SU-DHL-6 (cell line): ENCODE data around the gene CTLA4.

Experiments
- H2AFZ ChIP-seq: fragments of 200-600 bp; sonication (generic); 2 replicates; pipeline ENCODE4 v1.6.1; 2014; ENCODE audit warnings: low read depth, mild to moderate bottlenecking, moderate library complexity, mixed read lengths, antibody characterized with exemption, low read length; ENCODE audit not compliant: severe bottlenecking
- H3F3A ChIP-seq: fragments of 200-600 bp; shearing (Covaris generic); 2 replicates; pipeline ENCODE4 v1.6.0; 2016; ENCODE audit warnings: antibody characterized with exemption, mild to moderate bottlenecking; ENCODE audit not compliant: insufficient read depth
- H3K27ac ChIP-seq: fragments of 200-600 bp; sonication (generic); 2 replicates; pipeline ENCODE4 v1.5.1; 2016; ENCODE audit warnings: low read depth, mild to moderate bottlenecking, low read length, moderate library complexity, mixed read lengths
- H3K27me3 ChIP-seq: fragments of 200-600 bp; sonication (generic), shearing (Covaris generic); 2 replicates; pipeline ENCODE4 v1.6.0; 2014; ENCODE audit warnings: mild to moderate bottlenecking, low read length
- H3K36me3 ChIP-seq: fragments of 200-600 bp; sonication (generic); 2 replicates; pipeline ENCODE4 v1.6.1; 2014; ENCODE audit warnings: mild to moderate bottlenecking, low read length, mixed read lengths
- H3K4me2 ChIP-seq: fragments of 300-600, 200-600 bp; shearing (Covaris generic), sonication (generic); 2 replicates; pipeline ENCODE4 v1.6.0; 2014; ENCODE audit warnings: low read length, low read depth, mild to moderate bottlenecking; ENCODE audit not compliant: poor library complexity, severe bottlenecking
- H3K4me3 ChIP-seq: fragments of 200-600 bp; sonication (generic); 2 replicates; pipeline ENCODE4 v1.5.1; 2014; ENCODE audit warnings: antibody characterized with exemption, low read length, mild to moderate bottlenecking, mixed read lengths; ENCODE audit not compliant: insufficient read depth, poor library complexity, severe bottlenecking
- H3K79me2 ChIP-seq: fragments of 200-600 bp; sonication (generic); 2 replicates; pipeline ENCODE4 v1.6.1; 2014; ENCODE audit warnings: mild to moderate bottlenecking, low read length, moderate library complexity; ENCODE audit not compliant: insufficient read depth
- H3K9ac ChIP-seq: fragments of 200-600 bp; sonication (generic); 2 replicates; pipeline ENCODE4 v1.7.0; 2014; ENCODE audit warnings: mild to moderate bottlenecking, low read length
- H3K9me2 ChIP-seq: fragments of 200-600 bp; sonication (generic); replicated peaks from 2 replicates; pipeline ENCODE4 v1.6.1; 2014; ENCODE audit warnings: low read length; ENCODE audit not compliant: insufficient read depth
- H3K9me3 ChIP-seq: fragments of 200-600 bp; sonication (generic); 2 replicates; pipeline ENCODE4 v1.6.1; 2014; ENCODE audit warnings: low read length, mixed read lengths; ENCODE audit not compliant: insufficient read depth
- H4K20me1 ChIP-seq: fragments of 200-600 bp; sonication (generic); 2 replicates; pipeline ENCODE4 v1.6.1; 2014; ENCODE audit warnings: low read depth, mild to moderate bottlenecking, antibody characterized with exemption, low read length, moderate library complexity, mixed read lengths
- EZH2phosphoT487 ChIP-seq: fragments of 200-600 bp; sonication (generic), shearing (Covaris generic); conservative IDR thresholded peaks from 2 replicates; pipeline ENCODE4 v1.6.1; 2018; ENCODE audit warnings: mild to moderate bottlenecking, antibody characterized with exemption, low read length, moderate library complexity, mixed read lengths
- TF ChIP-seq, protein P1 (sequence below): fragments of 200-600 bp; sonication (generic); IDR thresholded peaks from one replicate; pipeline ENCODE4 v1.5.1; 2017; ENCODE audit warnings: antibody characterized with exemption, mild to moderate bottlenecking, low read length, moderate library complexity; ENCODE audit not compliant: insufficient read depth, poor library complexity, severe bottlenecking

CTLA4 gene

DNA sequence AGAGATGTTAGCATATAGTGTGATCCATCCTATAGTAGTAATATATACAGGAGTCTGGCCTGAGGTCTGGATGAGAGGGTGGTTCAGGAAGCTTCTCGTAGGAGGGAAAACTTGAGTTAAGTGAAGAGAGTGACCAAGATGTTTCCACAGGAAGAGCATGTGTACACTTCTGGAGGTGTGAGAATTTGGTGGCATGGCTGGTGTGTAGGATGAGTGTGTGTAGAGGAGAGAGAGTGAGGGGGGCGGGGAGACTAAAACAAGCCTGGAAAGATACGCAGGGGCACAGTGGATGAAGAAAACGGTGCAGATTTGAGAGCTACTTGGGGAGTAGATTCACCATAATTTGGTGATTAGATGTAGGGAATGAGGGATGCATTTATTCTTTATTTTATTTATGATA is 43.5 kb upstream of the CTLA4 start:
- H3K27me3 ChIP-seq: no peaks in the 10 kb centered on the region
- H3K27ac ChIP-seq: no peak overlapping the region
- no peaks in the 10 kb centered on the region for H3K36me3 ChIP-seq
- H3K9me2 ChIP-seq: no peaks in the 10 kb centered on the region
- no peak overlapping the region for H3K4me3 ChIP-seq
- H3K79me2 ChIP-seq: no peaks in the 10 kb centered on the region
- no peak overlapping the region for H3K4me2 ChIP-seq
- no peaks in the 10 kb centered on the region for H3K9me3 ChIP-seq
- no peak overlapping the region for H2AFZ ChIP-seq
- no peaks in the 10 kb centered on the region for H4K20me1 ChIP-seq
- H3F3A ChIP-seq: no peaks in the 10 kb centered on the region
- TF ChIP-seq, protein P1, sequence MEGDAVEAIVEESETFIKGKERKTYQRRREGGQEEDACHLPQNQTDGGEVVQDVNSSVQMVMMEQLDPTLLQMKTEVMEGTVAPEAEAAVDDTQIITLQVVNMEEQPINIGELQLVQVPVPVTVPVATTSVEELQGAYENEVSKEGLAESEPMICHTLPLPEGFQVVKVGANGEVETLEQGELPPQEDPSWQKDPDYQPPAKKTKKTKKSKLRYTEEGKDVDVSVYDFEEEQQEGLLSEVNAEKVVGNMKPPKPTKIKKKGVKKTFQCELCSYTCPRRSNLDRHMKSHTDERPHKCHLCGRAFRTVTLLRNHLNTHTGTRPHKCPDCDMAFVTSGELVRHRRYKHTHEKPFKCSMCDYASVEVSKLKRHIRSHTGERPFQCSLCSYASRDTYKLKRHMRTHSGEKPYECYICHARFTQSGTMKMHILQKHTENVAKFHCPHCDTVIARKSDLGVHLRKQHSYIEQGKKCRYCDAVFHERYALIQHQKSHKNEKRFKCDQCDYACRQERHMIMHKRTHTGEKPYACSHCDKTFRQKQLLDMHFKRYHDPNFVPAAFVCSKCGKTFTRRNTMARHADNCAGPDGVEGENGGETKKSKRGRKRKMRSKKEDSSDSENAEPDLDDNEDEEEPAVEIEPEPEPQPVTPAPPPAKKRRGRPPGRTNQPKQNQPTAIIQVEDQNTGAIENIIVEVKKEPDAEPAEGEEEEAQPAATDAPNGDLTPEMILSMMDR: no peak
- TF ChIP-seq EZH2phosphoT487: no peak
- no peak overlapping the region for H3K9ac ChIP-seq

DNA sequence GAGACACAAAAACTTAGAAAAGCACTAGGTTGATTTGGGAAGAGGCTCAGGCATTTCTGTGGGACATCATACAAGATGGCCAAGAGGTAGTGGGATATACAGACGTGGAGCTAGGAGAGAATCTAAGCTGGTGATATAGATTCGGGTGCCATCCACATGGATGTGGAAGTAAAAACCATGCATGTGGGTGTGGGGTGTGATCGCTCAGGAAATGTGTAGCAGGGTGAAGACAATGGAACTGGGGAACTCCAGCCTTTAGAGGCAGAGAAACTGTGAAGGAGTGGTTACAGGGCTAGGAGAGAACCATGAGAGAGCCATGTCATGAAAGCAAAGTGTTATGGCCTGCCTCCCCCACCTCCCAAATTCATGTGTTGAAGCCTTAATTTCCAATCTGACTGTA is 43.0 kb upstream of the CTLA4 start:
- Histone ChIP-seq H3K27ac (no peak overlapping the region), H3K9me2 (no peaks in the 10 kb centered on the region), H3K9me3 (no peaks in the 10 kb centered on the region), H3K27me3 (no peaks in the 10 kb centered on the region), H3F3A (no peaks in the 10 kb centered on the region), H3K79me2 (no peaks in the 10 kb centered on the region), H3K36me3 (no peaks in the 10 kb centered on the region), H3K4me2 (no peak overlapping the region), H3K4me3 (no peak overlapping the region), H3K9ac (no peak overlapping the region), H2AFZ (no peak overlapping the region), H4K20me1 (no peaks in the 10 kb centered on the region)
- TF ChIP-seq, protein P1: no peak
- TF ChIP-seq EZH2phosphoT487: no peak

DNA sequence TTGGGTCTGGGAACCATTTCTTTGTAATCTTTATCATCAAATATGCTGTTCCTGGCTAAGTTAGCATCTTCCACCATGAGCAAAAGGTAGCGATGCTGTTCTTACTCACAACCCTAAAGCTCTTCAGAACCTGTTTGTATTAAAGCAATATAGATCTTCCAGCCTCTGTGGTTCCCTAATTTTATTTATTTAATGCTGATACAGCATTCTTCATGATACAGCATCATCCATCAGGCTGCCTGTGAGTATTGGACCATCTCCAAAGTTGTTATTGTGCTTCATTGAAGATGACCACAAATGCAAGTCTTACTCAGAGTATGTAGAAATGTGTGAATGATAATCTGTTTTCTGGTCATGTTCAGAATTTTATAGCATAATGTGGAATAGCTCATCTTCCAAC is 40.9 kb upstream of the CTLA4 start:
- no peaks in the 10 kb centered on the region for H3F3A ChIP-seq
- no peak overlapping the region for H3K27ac ChIP-seq
- no peak overlapping the region for H2AFZ ChIP-seq
- no peaks in the 10 kb centered on the region for H4K20me1 ChIP-seq
- no peak overlapping the region for H3K9ac ChIP-seq
- TF ChIP-seq, protein P1: no peak
- TF ChIP-seq EZH2phosphoT487: no peak
- H3K9me2 ChIP-seq: no peaks in the 10 kb centered on the region
- no peak overlapping the region for H3K4me3 ChIP-seq
- no peaks in the 10 kb centered on the region for H3K79me2 ChIP-seq
- H3K27me3 ChIP-seq: no peaks in the 10 kb centered on the region
- H3K4me2 ChIP-seq: no peak overlapping the region
- no peaks in the 10 kb centered on the region for H3K9me3 ChIP-seq
- no peaks in the 10 kb centered on the region for H3K36me3 ChIP-seq
